A673 (cell line): ENCODE results near the gene CHMP6. TPM values are rescaled to one million over a fixed set of nuclear protein-coding genes. Genes with fewer than 3 reads are reported as not detected.

Experiments
- BruUV-seq: library from RNA; stranded (reverse); fragments of 400-500 nt; replicated peaks from 2 replicates; lab custom pipeline; 2021; lab: Mats Ljungman, UMichigan
- CTCF ChIA-PET: fragments of 300-600 bp; sonication (Branson Sonifier 250); formaldehyde crosslinking; loops from one replicate; lab custom pipeline; 2022; ENCODE audit warnings: antibody characterized with exemption; lab: Charles Lee
- POLR2A ChIA-PET: fragments of 300-600 bp; sonication (Branson Sonifier 250); formaldehyde crosslinking; loops from one replicate; lab custom pipeline; 2022; ENCODE audit warnings: antibody characterized with exemption; ENCODE audit not compliant: low non-redundant PET; lab: Charles Lee
- DNase-seq: peaks from one replicate; pipeline ENCODE4 v3.0.0-alpha.2; 2015; ENCODE audit warnings: low spot score
- H3K27ac ChIP-seq: fragments of 200-600 bp; sonication (generic); 2 replicates; pipeline ENCODE4 v1.5.1; 2016; ENCODE audit warnings: mixed run types, low read depth, mild to moderate bottlenecking, mixed read lengths, antibody characterized with exemption, low read length; ENCODE audit not compliant: poor library complexity, severe bottlenecking
- H3K27me3 ChIP-seq: fragments of 200-600 bp; sonication (generic); replicated peaks from 2 replicates; pipeline ENCODE4 v1.6.1; 2017; ENCODE audit warnings: mixed run types, low read depth, mild to moderate bottlenecking, mixed read lengths, antibody characterized with exemption, low read length; ENCODE audit not compliant: insufficient read depth, poor library complexity
- H3K36me3 ChIP-seq: fragments of 200-600 bp; sonication (generic); 2 replicates; pipeline ENCODE4 v1.6.1; 2016; ENCODE audit warnings: mixed run types, mild to moderate bottlenecking, mixed read lengths, antibody characterized with exemption, low read length; ENCODE audit not compliant: insufficient read depth, poor library complexity, severe bottlenecking
- H3K4me1 ChIP-seq: fragments of 200-600 bp; sonication (generic); 2 replicates; pipeline ENCODE4 v1.6.1; 2017; ENCODE audit warnings: mixed run types, mild to moderate bottlenecking, mixed read lengths, antibody characterized with exemption, low read length; ENCODE audit not compliant: insufficient read depth, poor library complexity, severe bottlenecking
- H3K4me3 ChIP-seq: fragments of 200-600 bp; sonication (generic); 2 replicates; pipeline ENCODE4 v1.5.1; 2016; ENCODE audit warnings: low read depth, mixed run types, mild to moderate bottlenecking, mixed read lengths, low read length; ENCODE audit not compliant: poor library complexity, severe bottlenecking
- H3K9me3 ChIP-seq: fragments of 200-600 bp; sonication (generic); 2 replicates; pipeline ENCODE4 v1.6.1; 2016; ENCODE audit warnings: mixed run types, low read depth, mild to moderate bottlenecking, mixed read lengths, antibody characterized with exemption, low read length; ENCODE audit not compliant: poor library complexity, severe bottlenecking
- CTCF ChIP-seq: fragments of 300-800, 200-600 bp; sonication (generic); conservative IDR thresholded peaks from 2 replicates; pipeline ENCODE4 v1.5.1; 2017; ENCODE audit warnings: low read depth, mild to moderate bottlenecking, antibody characterized with exemption, low read length, moderate library complexity, mixed read lengths
- EZH2 ChIP-seq: fragments of 200-600 bp; sonication (generic); IDR thresholded peaks from 2 replicates; pipeline ENCODE4 v1.6.1; 2017; ENCODE audit warnings: borderline replicate concordance, low read depth, mild to moderate bottlenecking, mixed read lengths, antibody characterized with exemption, low read length; ENCODE audit not compliant: poor library complexity, severe bottlenecking
- intact Hi-C: fragments of 100-400 bp; cut with micrococcal nuclease; formaldehyde crosslinking; loops from one replicate; pipeline ENCODE4 v1.10.0; 2022; ENCODE audit not compliant: unreplicated experiment
- total RNA-seq: library from RNA; stranded (reverse); gene quantifications from 2 replicates; pipeline ENCODE4 v1.2.3, GENCODE V29; 2021

The CHMP6 gene
- total RNA-seq, 1 experiment from 2014 or later, result 18.7 TPM

DNA sequence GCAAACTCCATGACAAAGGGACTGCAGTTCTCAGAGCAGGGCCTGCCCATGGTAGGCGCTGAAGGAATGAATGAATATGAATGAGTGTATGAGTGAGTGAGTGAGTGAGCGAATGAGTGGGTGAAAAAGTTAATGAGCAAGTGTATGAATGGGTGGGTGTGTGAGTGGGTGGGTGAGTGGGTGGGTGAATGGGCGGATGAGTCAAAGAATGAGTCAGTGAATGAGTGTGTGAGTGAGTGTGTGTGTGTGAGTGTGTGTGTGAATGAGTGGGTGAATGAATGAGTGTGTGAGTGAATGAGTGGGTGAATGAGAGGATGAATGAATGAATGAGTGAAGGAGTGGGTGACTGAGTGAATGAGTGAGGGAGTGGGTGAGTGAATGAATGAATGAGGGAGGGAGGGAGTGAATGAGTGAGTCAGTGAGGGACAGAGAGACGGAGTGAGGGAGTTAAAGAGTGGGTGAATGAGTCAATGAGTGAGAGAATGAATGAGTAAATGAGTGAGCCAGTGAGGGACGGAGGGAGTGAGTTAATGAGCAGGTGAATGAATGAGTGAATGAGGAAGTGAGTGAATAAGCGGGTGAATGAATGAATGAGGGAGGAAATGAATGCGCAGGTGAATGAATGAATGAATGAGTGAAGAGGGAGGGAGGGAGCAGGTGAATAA is 11.1 kb upstream of the CHMP6 start:
- ChIA-PET CTCF (interaction anchor here (1.7 kb wide), 1 partner anchor 553 kb away, joined by 7 read pairs; no protein-coding TSS in a partner anchor), POLR2A (no interaction called here)
- Histone ChIP-seq H3K27me3 (no peaks in the 10 kb centered on the region), H3K4me3 (peak overlapping the region; percentile 35), H3K4me1 (no peaks in the 10 kb centered on the region), H3K9me3 (no peaks in the 10 kb centered on the region), H3K27ac (no peak overlapping the region), H3K36me3 (no peaks in the 10 kb centered on the region)
- TF ChIP-seq EZH2 (no peak), CTCF (no peak)
- no TSS peak for BruUV-seq
- DNase-seq, result no peak
- intact Hi-C loops, result loop anchor here (1.0 to 5.0 kb wide), 2 partner anchors 113 to 553 kb away; no protein-coding TSS in a partner anchor

- Histone ChIP-seq H3K27ac (no peak overlapping the region), H3K4me3 (peak overlapping the region; percentile 35), H3K9me3 (no peaks in the 10 kb centered on the region), H3K27me3 (no peaks in the 10 kb centered on the region), H3K4me1 (no peaks in the 10 kb centered on the region), H3K36me3 (no peaks in the 10 kb centered on the region)
- ChIA-PET POLR2A (no interaction called here), CTCF (interaction anchor here (0.6 to 1.7 kb wide), 2 partner anchors 496 to 554 kb away, joined by 3 to 7 read pairs; no protein-coding TSS in a partner anchor)
- intact Hi-C loops, result loop anchor here (1.0 to 5.0 kb wide), 2 partner anchors 114 to 554 kb away; no protein-coding TSS in a partner anchor
- no peak for DNase-seq
- no TSS peak for BruUV-seq
- TF ChIP-seq CTCF, result peak; percentile 65
- no peak for TF ChIP-seq EZH2
Observed at GRCh38 chr17:80981062-80981902, 10.4 kb upstream of the CHMP6 start.

GRCh38 chr17:80981929-80982425 is 9.7 kb upstream of the CHMP6 start:
- TF ChIP-seq EZH2 (no peak), CTCF (no peak)
- DNase-seq, result no peak
- intact Hi-C loops, result loop anchor here (1.0 to 5.0 kb wide), 2 partner anchors 115 to 555 kb away; no protein-coding TSS in a partner anchor
- ChIA-PET CTCF (interaction anchor here (0.6 to 1.7 kb wide), 2 partner anchors 495 to 555 kb away, joined by 3 to 7 read pairs; no protein-coding TSS in a partner anchor), POLR2A (no interaction called here)
- no peaks in the 10 kb centered on the region for H3K27me3 ChIP-seq
- H3K36me3 ChIP-seq, result no peaks in the 10 kb centered on the region
- BruUV-seq, result no TSS peak
- H3K4me1 ChIP-seq, result no peaks in the 10 kb centered on the region
- no peak overlapping the region for H3K4me3 ChIP-seq
- no peaks in the 10 kb centered on the region for H3K9me3 ChIP-seq
- no peak overlapping the region for H3K27ac ChIP-seq
